ENCODE measurements around the gene TMC8. TPM values are rescaled to one million over a fixed set of nuclear protein-coding genes. Genes with fewer than 3 reads are reported as not detected.

TMC8 gene
- total and polyA plus RNA-seq, 2 donors (not counting 3 experiments of a cell fraction or from before 2014, with no cell fraction given) = 0.07 to 1.3 TPM

- CTCF ChIA-PET = interaction anchor here (2.2 kb wide), 1 partner anchor 82 kb away, joined by 4 read pairs; no protein-coding TSS in a partner anchor
- dilution Hi-C loops (cut with MboI; ENCODE audit: extremely low pct_ligation_motif_present, low sequenced_read_pairs) (no loop called here), intact Hi-C loops (cut with micrococcal nuclease) (loop anchor here (5.0 kb wide), 1 partner anchor 34 kb away; the partner anchor contains the start of gene TMC8)
- TF ChIP-seq FOS (IDR thresholded peaks at IDR 0.05; ENCODE audit: borderline replicate concordance, insufficient read depth, low read length) = no peak
- no peak for TF ChIP-seq CTCF (IDR thresholded peaks at IDR 0.05; ENCODE audit: extremely low read depth in 1 of 2, insufficient read depth in 1 of 2, low read depth in 1 of 2, low read length in 2 of 2)
- no peak for TF ChIP-seq MAX (IDR thresholded peaks at IDR 0.05; ENCODE audit: insufficient read depth, insufficient read length)
- TF ChIP-seq MYC (IDR thresholded peaks at IDR 0.05; ENCODE audit: low read depth, low read length) = no peak
- TF ChIP-seq EZH2 (IDR thresholded peaks at IDR 0.05; ENCODE audit: borderline replicate concordance, low read depth, low read length, severe bottlenecking) = no peak
- no peak for TF ChIP-seq GATA2 (IDR thresholded peaks at IDR 0.05; ENCODE audit: insufficient read depth, insufficient read length, low read depth, low read length)
- TF ChIP-seq POLR2AphosphoS5 (IDR thresholded peaks at IDR 0.05; ENCODE audit: insufficient read depth, low read depth, low read length) = no peak
- no peak for TF ChIP-seq POLR2A (IDR thresholded peaks at IDR 0.05; ENCODE audit: low read depth, low read length)
- TF ChIP-seq JUN (IDR thresholded peaks at IDR 0.05; ENCODE audit: borderline replicate concordance, insufficient read depth, insufficient read length, low read depth) = no peak
- no TSS peak for BruUV-seq (replicated peaks)
- Histone ChIP-seq H2AFZ (ENCODE audit: low read depth, low read length) (no peak overlapping the region), H3K4me3 (replicated peaks in 1 of 3; ENCODE audit: insufficient read depth in 1 of 3, low read depth in 1 of 3, low read length in 3 of 3) (no peak overlapping the region), H4K20me1 (replicated peaks; ENCODE audit: control insufficient read depth, extremely low read depth, insufficient read depth, low read length) (no peaks in the 10 kb centered on the region), H3K27ac (ENCODE audit: insufficient read depth, low read depth, low read length) (no peak overlapping the region), H3K4me2 (ENCODE audit: insufficient read depth, low read length) (no peak overlapping the region), H3K27me3 (ENCODE audit: control insufficient read depth in 2 of 2, insufficient read depth in 2 of 2, low read length in 2 of 2) (no peaks in the 10 kb centered on the region), H3K79me2 (ENCODE audit: control insufficient read depth, insufficient read depth, low read length) (no peaks in the 10 kb centered on the region), H3K9me3 (replicated peaks; ENCODE audit: control insufficient read depth, insufficient read depth, low read length) (no peaks in the 10 kb centered on the region), H3K36me3 (ENCODE audit: control insufficient read depth in 2 of 2, extremely low read depth in 1 of 2, insufficient read depth in 2 of 2, low read length in 2 of 2) (peaks cover 0 to 2% of the 10 kb centered on the region in 2 experiments), H3K9me1 (replicated peaks; ENCODE audit: control insufficient read depth, extremely low read depth, insufficient read depth, low read length) (no peaks in the 10 kb centered on the region), H3K4me1 (ENCODE audit: control insufficient read depth, extremely low read depth, insufficient read depth, low read length) (peaks cover 2% of the 10 kb centered on the region), H3K9ac (replicated peaks; ENCODE audit: extremely low read depth, insufficient read depth, low read length) (no peak overlapping the region)
- no peak for FAIRE-seq
- POLR2A ChIA-PET = no interaction called here
- no peak for DNase-seq (ENCODE audit: low read depth, low spot score)
These were observed 35.8 kb downstream of the TMC8 start for GRCh38 chr17:78166416-78166815.
